OCI-LY1 (cell line): Measurements from ENCODE around the gene OCLN.
"Not testable (repeated sequence)": the region's sequence is repeated elsewhere in the genome, so short reads cannot be mapped to it uniquely, and the experiment has no call there.

ENCODE experiments used
- CTCF ChIP-seq: fragments of 200-600 bp; sonication (generic), shearing (Covaris generic); IDR thresholded peaks from 2 replicates; pipeline ENCODE4 v1.5.1; 2017; ENCODE audit warnings: mild to moderate bottlenecking, antibody characterized with exemption, low read length, moderate library complexity, mixed read lengths
- EZH2 ChIP-seq: fragments of 200-600 bp; sonication (generic), shearing (Covaris generic); IDR thresholded peaks from 2 replicates; pipeline ENCODE4 v1.8.0; 2017; ENCODE audit warnings: borderline replicate concordance, mixed run types, mild to moderate bottlenecking, antibody characterized with exemption, low read length, moderate library complexity, mixed read lengths

- TF ChIP-seq CTCF, EZH2: not testable (repeated sequence)
Observed at GRCh38 chr5:69596114-69596840, 103.7 kb downstream of the OCLN start.
